Astrocyte of the cerebellum (primary cell): ENCODE data around the gene DDI2.

ENCODE experiments used
- DNase-seq: peaks from one replicate; pipeline ENCODE4 v3.0.0-alpha.2; 2011; ENCODE audit warnings: low read depth
- H3K4me3 ChIP-seq: 2 replicates; pipeline ENCODE4 v1.5.1; 2011; ENCODE audit warnings: mild to moderate bottlenecking, low read depth, low read length, moderate library complexity
- CTCF ChIP-seq: IDR thresholded peaks from 2 replicates; pipeline ENCODE4 v1.5.1; 2012; ENCODE audit warnings: low read length, low read depth, moderate library complexity, mild to moderate bottlenecking; ENCODE audit errors: missing control alignments
- in situ Hi-C: cut with HindIII; loops from 2 replicates; pipeline ENCODE4 v1.10.0; 2017; ENCODE audit warnings: low sequenced_read_pairs

The DDI2 gene

GRCh38 chr1:15718199-15718601 lies 100.9 kb downstream of the DDI2 start:
- in situ Hi-C loops = no loop called here
- no peak for TF ChIP-seq CTCF
- no peak overlapping the region for H3K4me3 ChIP-seq
- DNase-seq = no peak
